HG03469 (cell line): ENCODE results near the gene OR8U1.
"Not testable (repeated sequence)": the region's sequence is repeated elsewhere in the genome, so short reads cannot be mapped to it uniquely, and the experiment has no call there.

Experiments
- ATAC-seq: cut with Tn5 transposase; IDR thresholded peaks from one replicate; pipeline ENCODE4 v1.9.1; 2021; ENCODE audit warnings: mild to moderate bottlenecking, moderate library complexity, moderate number of reproducible peaks; ENCODE audit not compliant: unreplicated experiment

The OR8U1 gene

GRCh38 chr11:56375324-56375723 lies at the start of gene OR8U1:
Gene OR8U1 (plus strand): TSS chr11:56375624. CDS start chr11:56375624, 0 bp downstream.
- ATAC-seq, result no peak

GRCh38 chr11:56331861-56332491 lies 43.4 kb upstream of the OR8U1 start:
- ATAC-seq, result no peak

- no peak for ATAC-seq
These were observed 42.3 kb upstream of the OR8U1 start for GRCh38 chr11:56333156-56333555.

- ATAC-seq, result no peak
These were observed 35.1 kb upstream of the OR8U1 start for GRCh38 chr11:56340289-56340688.

GRCh38 chr11:56345739-56346138 lies 29.7 kb upstream of the OR8U1 start, which contains the start of gene OR8K1:
Gene OR8K1 (plus strand): TSS chr11:56346039. CDS start chr11:56346039, 0 bp downstream.
- ATAC-seq, result no peak

GRCh38 chr11:56353991-56354390 lies 21.4 kb upstream of the OR8U1 start, which contains the start of gene OR8J1:
Gene OR8J1 (plus strand): TSS chr11:56354291. CDS start chr11:56360247, 5,956 bp downstream.
- no peak for ATAC-seq

GRCh38 chr11:56380120-56380519 lies 4.7 kb downstream of the OR8U1 start:
- no peak for ATAC-seq

- no peak for ATAC-seq
These were observed 19.0 kb downstream of the OR8U1 start for GRCh38 chr11:56394381-56394780.

GRCh38 chr11:56396047-56396446 lies 20.6 kb downstream of the OR8U1 start:
- no peak for ATAC-seq

- ATAC-seq, result not testable (repeated sequence)
These were observed 26.5 kb downstream of the OR8U1 start for GRCh38 chr11:56401858-56402461.

- no peak for ATAC-seq
These were observed 29.0 kb downstream of the OR8U1 start for GRCh38 chr11:56404393-56404792.

- ATAC-seq, result no peak
These were observed 35.4 kb downstream of the OR8U1 start for GRCh38 chr11:56410801-56411200.

GRCh38 chr11:56412396-56412795 lies 37.0 kb downstream of the OR8U1 start, which contains the start of gene OR5AL1:
Gene OR5AL1 (plus strand): TSS chr11:56412696.
- no peak for ATAC-seq
